Measurements from ENCODE around the gene BCR. TPM values are rescaled to one million over a fixed set of nuclear protein-coding genes. Genes with fewer than 3 reads are reported as not detected.

Gene BCR
- polyA plus RNA-seq, 1 donor (not counting 4 experiments of a cell fraction or from before 2014, with no cell fraction given), result 25.8 TPM

DNA sequence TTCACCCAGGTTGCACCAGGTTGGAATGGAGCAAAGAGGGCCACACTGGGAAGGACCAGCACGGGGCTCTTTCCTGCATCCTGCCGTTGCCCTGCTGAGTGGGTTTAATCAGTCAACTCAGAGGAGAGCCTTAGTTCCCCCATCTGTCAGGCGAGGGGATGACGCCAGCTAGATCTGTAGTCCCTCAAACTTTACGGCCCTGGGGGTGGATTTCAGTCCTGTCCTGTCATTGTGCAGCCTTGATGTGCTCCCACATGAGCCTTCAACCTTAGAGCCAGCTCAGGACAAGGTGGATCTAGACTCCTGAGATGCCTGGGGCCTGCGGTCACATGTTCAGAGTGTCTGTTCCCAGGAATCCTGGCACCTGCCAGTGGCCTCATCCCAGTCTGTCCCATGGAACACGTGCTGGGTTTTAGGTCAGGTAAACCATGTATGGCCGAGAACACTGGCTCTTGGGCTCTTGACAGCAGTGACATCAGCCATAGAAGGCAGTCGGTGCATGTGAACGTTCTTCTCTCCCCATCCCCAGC, 104.3 kb downstream of the BCR start:
- Histone ChIP-seq H3K79me2 (ENCODE audit: control insufficient read depth, insufficient read depth, low read length) (no peaks in the 10 kb centered on the region), H4K20me1 (ENCODE audit: control insufficient read depth, extremely low read depth, insufficient read depth, low read length) (no peaks in the 10 kb centered on the region), H3K9me1 (ENCODE audit: control insufficient read depth, extremely low read depth, insufficient read depth, low read length) (no peaks in the 10 kb centered on the region), H3K9ac (ENCODE audit: control insufficient read depth, extremely low read depth, insufficient read depth, low read length) (no peak overlapping the region), H3K4me3 (ENCODE audit: control insufficient read depth in 2 of 3, extremely low read depth in 1 of 3, insufficient read depth in 2 of 3, low read depth in 1 of 3, low read length in 3 of 3) (no peak overlapping the region), H3K27ac (ENCODE audit: control insufficient read depth, insufficient read depth, low read length) (no peak overlapping the region), H3K4me2 (ENCODE audit: control insufficient read depth, extremely low read depth, insufficient read depth, low read depth, low read length) (no peak overlapping the region), H3K4me1 (ENCODE audit: control insufficient read depth, extremely low read depth, insufficient read depth, low read length) (peaks cover 28% of the 10 kb centered on the region), H3K9me3 (ENCODE audit: control insufficient read depth, low read depth, low read length) (no peaks in the 10 kb centered on the region), H3K27me3 (ENCODE audit: control insufficient read depth, extremely low read depth, insufficient read depth, low read length) (no peaks in the 10 kb centered on the region), H2AFZ (ENCODE audit: control insufficient read depth, low read length) (no peak overlapping the region), H3K36me3 (ENCODE audit: control insufficient read depth in 2 of 2, extremely low read depth in 1 of 2, insufficient read depth in 2 of 2, low read length in 2 of 2) (peaks cover 39 to 51% of the 10 kb centered on the region in 2 experiments)
- TF ChIP-seq CTCF (optimal IDR thresholded peaks at IDR 0.05 in 1 of 3, IDR thresholded peaks at IDR 0.05 in 1 of 3, conservative IDR thresholded peaks at IDR 0.05 in 1 of 3; ENCODE audit: extremely low read depth in 1 of 3, insufficient read depth in 2 of 3, low read length in 3 of 3), result no peak
- TF ChIP-seq EZH2 (IDR thresholded peaks at IDR 0.05; ENCODE audit: low read length), result no peak
- DNase-seq (ENCODE audit: low read depth, low spot score), result no peak
- FAIRE-seq, result no peak
- dilution Hi-C loops (cut with MboI; ENCODE audit: extremely low pct_ligation_motif_present, low sequenced_read_pairs), result no loop called here

GRCh38 chr22:23285236-23285635, 104.9 kb downstream of the BCR start:
- FAIRE-seq (no peak), DNase-seq (ENCODE audit: low read depth, low spot score) (no peak)
- peaks cover 21% of the 10 kb centered on the region for H3K4me1 ChIP-seq (ENCODE audit: control insufficient read depth, extremely low read depth, insufficient read depth, low read length)
- H3K27me3 ChIP-seq (ENCODE audit: control insufficient read depth, extremely low read depth, insufficient read depth, low read length), result no peaks in the 10 kb centered on the region
- dilution Hi-C loops (cut with MboI; ENCODE audit: extremely low pct_ligation_motif_present, low sequenced_read_pairs), result no loop called here
- H3K79me2 ChIP-seq (ENCODE audit: control insufficient read depth, insufficient read depth, low read length), result no peaks in the 10 kb centered on the region
- H2AFZ ChIP-seq (ENCODE audit: control insufficient read depth, low read length), result no peak overlapping the region
- H3K9me3 ChIP-seq (ENCODE audit: control insufficient read depth, low read depth, low read length), result no peaks in the 10 kb centered on the region
- H3K9me1 ChIP-seq (ENCODE audit: control insufficient read depth, extremely low read depth, insufficient read depth, low read length), result no peaks in the 10 kb centered on the region
- no peak overlapping the region for H3K9ac ChIP-seq (ENCODE audit: control insufficient read depth, extremely low read depth, insufficient read depth, low read length)
- H3K36me3 ChIP-seq (ENCODE audit: control insufficient read depth in 2 of 2, extremely low read depth in 1 of 2, insufficient read depth in 2 of 2, low read length in 2 of 2), result peaks cover 45 to 47% of the 10 kb centered on the region in 2 experiments
- H3K27ac ChIP-seq (ENCODE audit: control insufficient read depth, insufficient read depth, low read length), result no peak overlapping the region
- no peak overlapping the region for H3K4me2 ChIP-seq (ENCODE audit: control insufficient read depth, extremely low read depth, insufficient read depth, low read depth, low read length)
- no peaks in the 10 kb centered on the region for H4K20me1 ChIP-seq (ENCODE audit: control insufficient read depth, extremely low read depth, insufficient read depth, low read length)
- TF ChIP-seq EZH2 (IDR thresholded peaks at IDR 0.05; ENCODE audit: low read length) (no peak), CTCF (optimal IDR thresholded peaks at IDR 0.05 in 1 of 3, IDR thresholded peaks at IDR 0.05 in 1 of 3, conservative IDR thresholded peaks at IDR 0.05 in 1 of 3; ENCODE audit: extremely low read depth in 1 of 3, insufficient read depth in 2 of 3, low read length in 3 of 3) (no peak)
- no peak overlapping the region for H3K4me3 ChIP-seq (ENCODE audit: control insufficient read depth in 2 of 3, extremely low read depth in 1 of 3, insufficient read depth in 2 of 3, low read depth in 1 of 3, low read length in 3 of 3)
